HG03066 (cell line): ENCODE data around the gene ADD3.

Experiments
- ATAC-seq: cut with Tn5 transposase; IDR thresholded peaks from one replicate; pipeline ENCODE4 v1.9.1; 2021; ENCODE audit warnings: low read depth; ENCODE audit not compliant: unreplicated experiment

ADD3 gene

DNA sequence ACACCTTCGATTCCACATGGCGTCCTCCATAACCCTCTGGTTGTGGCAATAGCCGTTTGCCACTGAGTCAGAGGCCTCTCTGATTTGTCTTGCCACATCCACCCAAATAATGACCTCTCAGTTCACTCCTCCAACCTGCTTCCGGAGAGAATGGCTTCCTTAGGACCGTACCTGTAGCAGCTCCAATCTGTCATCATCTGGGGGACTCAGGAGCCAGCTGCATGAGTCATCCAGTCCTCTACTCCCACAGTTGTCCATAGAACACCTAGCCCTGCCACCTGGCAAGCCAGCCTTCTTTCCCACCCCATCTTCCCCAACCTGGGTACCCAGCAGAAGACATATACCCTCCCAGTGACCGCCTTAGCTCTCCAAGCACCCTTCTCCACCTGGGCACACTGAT lies 135.2 kb downstream of the ADD3 start:
- ATAC-seq = no peak

DNA sequence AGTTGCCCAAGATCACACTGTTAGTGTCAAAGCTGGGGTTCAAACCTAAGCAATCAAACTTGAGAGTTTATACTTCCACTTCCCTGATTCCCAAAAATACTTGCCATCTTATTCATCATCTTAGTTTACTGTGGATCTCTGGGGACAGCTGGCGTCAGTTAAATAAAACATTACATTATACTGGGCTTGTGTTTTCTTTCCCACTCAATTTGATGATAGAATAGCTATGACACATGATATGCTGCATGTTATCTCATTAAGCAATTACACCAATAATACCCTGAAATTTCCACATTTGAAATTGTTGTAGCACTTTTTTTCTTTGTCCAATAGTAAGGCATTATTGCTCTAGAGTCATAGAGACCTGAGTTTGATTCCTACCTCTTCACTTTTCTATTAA lies 136.7 kb downstream of the ADD3 start:
- no peak for ATAC-seq

DNA sequence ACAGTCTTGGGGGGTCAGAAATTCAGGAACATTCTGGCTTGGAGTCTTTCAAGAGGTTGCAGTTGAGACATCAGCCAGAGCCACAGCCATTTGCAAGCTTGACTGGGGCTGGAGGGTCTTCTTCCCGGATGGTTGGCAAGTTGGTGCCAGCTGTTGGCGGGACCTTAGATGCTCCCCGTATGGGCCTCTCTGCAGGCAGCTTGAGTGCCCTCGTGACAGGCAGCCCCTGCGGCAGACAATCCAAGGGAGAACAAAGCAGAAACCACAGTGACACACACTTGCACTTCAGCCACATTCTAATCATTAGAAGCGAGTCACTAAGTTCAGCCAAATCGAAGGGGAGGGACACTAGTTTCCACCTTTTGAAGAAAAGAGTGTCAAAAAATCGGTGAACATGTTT lies 140.2 kb downstream of the ADD3 start:
- ATAC-seq = no peak

DNA sequence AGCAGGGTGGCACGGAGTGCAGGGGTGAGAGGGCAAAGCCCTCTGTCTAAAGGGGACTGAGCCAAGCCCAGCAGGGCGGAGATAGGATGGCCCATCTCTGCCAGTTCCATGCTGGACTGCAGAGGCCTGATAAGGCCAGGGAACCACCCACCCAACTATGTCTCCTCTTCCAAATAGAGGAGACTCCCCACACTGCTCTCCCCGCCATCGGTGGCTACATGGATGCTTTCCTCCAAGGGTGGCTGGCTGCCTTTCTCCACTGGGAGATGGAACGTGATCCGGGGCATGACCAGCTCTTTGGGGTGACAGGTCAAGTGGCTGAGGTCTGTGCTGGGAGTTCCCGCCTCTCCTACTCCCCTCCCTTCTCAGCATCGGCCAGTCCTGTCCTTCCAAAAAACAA lies 141.5 kb downstream of the ADD3 start:
- no peak for ATAC-seq

DNA sequence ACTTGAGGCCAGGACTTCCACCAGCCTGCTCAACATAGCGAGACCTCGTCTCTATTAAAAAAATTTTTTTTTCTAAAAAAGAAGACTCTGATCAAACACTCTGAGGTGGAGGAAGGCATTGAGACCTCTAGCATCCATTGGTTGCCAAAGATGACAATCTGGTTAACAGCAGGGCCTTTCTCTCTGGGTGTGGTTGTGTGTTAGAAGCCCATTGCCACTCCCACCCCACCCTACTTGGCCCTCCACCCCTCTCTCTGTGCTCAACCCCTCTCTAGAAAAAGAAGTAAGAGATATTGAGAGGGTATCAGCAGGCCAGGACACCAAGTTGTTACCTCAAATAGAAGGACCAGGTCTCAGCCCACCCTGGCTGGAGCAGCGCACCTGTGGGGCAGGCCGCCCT lies 142.3 kb downstream of the ADD3 start:
- no peak for ATAC-seq

DNA sequence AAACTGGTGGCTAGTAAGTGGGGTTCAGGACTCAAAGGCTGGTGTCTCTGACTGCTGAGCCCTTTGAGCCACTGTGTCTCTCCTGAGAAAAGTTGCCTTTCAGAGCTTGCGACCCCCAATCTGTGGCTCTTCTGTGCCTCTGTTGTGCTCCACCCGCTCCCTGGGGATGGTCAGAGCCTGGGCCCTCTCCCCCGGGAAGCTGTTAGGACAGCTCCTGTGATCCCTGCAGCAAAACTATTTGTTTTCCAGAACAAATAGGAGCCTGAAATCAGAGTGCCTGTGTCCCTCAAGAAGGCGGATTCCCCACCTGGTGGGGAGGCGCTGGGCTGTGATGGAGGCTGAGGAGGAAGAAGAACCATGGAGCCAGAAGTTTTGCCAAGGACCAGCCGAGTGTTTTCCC lies 143.2 kb downstream of the ADD3 start:
- no peak for ATAC-seq

DNA sequence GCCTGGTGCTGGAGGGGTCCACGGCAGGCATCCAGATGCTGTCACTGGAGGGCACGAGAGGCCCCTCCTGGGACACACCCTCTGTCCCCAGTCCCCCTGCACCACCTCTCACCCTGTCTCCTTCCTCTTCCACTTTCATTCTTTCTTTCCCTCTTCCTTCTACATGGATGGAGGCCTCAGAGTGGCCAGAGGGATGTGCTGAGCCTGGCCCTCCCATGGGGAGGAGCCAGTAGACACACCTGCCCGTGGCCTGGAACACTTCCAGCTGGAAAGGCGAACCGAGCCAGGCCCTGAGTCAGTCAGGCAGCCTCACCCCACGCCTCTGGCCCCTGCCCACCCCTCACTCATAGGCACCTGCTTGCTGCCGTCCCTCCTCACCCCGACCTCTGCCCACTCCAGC lies 143.7 kb downstream of the ADD3 start:
- no peak for ATAC-seq

DNA sequence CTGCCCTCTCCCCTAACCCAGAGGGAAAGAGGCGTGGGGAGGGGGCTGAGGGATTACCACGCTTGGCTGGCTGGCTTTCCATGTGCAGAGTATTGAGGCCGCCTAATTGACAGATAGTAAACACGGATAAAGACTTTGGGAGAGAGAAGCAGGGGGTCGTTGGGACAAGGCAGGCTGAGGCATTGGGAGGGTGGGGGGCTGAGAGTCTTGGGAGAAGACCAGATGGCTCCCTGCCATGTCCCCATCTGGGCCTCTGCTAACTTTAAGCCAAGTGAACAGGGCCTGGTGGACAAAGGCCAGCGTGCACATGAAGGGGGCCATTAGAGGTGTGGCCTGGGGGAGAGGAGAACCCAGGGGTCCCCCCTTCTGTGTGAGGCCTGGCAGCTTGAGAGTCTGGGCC lies 144.2 kb downstream of the ADD3 start:
- no peak for ATAC-seq

DNA sequence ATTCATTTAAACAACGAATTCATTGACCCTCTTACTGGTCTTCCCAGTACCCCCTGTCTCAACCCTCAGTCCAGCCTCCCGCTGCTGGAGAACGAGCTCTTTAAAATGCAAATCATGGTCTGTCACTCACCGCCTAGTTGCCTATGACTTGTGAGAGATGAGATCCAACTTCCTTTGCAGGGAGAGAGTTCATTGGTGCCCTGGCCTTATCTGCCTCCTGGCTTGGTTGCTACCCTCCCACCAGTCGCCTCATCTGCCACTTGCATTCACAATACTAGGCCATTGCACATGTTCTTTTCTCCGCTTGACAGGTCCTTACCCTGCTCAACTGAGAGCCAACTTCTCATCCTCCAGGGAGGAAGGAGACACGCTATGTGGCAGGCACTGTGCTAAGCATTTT lies 145.6 kb downstream of the ADD3 start:
- no peak for ATAC-seq

DNA sequence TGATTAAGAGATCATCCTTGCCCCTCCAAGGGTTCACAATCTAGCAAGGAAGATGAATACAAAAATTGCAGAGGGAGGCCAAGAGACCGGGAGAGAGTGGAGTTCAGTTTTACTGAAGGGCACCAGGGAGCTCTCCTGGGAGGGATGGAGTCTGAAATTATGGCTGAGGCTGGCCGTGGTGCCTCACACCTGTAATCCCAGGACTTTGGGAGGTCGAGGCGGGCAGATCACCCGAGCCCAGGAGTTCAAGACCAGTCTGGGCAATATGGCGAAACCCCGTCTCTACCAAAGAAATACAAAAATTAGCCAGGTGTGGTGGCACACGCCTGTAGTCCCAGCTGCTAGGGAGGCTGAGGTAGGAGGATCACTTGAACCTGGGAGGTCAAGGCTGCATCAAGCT lies 148.3 kb downstream of the ADD3 start:
- no peak for ATAC-seq

DNA sequence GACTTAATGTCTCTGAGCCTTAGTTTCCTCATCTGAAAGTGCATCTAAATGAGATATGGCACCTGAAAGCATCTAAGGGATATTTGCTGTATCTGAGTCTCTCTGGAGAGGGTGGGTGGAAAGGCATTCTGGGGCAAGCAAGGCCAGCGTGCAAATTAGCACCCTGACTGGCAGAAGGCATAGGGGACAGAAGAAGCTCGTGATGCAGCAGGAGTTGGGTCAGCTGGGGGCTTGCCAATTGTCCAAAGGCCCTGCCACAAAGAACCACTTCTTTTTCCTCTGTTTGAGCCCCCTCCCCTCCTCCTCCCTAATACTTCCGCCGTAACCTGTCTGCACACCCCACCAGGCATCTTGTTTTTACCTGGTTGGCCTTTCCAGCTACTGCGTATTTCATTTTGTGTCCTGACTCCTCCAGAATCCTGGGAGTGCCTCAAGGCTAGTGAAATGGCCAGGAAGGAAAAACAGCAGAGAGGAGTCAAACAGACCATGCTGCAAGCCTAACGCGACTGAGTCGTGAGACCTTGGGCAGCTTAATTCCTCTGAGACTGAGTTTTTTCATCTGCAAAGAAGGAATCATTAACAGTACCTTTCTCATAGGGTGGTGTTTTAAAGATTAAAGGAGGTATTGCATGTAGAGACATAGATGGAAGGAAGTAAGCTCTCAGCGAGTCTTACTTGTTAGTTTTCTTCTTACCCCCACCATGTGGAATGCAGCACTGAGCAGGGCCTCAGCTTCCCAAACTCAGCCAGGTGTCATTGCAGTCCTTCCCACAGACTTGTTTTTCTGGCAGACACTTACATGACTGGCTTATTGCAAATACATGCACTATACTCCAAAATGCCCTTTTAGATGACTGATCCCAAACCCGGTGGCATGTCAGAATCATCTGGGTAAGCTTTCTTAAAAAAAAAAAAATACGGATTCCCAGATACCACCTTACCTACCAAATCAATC lies 150.5 kb downstream of the ADD3 start:
- no peak for ATAC-seq

DNA sequence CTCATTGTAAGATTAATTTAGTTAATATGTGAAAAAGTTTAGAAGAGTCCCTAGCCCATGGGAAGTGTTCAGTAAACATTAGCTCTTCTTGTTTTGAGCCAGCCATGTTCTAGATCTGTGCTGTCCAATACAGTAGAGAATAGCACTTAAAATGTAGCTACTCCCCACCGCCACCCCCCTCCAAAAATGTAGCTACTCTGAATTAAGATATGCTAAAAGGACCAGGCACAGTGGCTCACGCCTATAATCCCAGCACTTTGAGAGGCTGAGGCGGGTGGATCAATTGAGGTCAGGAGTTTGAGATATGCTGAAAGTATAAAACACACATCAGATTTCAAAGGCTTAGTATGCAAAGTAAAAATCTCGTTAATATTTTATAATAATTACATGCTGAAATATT lies 152.3 kb downstream of the ADD3 start:
- no peak for ATAC-seq

DNA sequence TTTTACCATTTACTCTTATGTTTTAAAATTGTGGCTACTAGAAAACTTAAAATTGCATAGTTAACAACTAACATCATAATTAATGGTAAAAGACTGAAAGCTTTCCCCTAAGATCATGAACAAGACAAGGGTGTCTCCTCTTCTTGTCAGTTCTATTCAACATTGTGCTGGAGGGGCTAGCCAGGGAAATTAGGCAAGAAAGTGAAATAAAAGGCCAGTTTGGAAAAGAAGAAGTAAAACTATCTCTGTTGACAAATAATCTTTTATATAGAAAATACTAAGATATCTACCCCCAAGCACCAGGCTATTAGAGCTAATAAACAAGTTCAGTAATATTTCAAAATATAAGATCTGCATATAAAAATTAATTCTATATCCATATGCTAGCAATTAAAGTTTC lies 152.7 kb downstream of the ADD3 start:
- ATAC-seq = no peak

DNA sequence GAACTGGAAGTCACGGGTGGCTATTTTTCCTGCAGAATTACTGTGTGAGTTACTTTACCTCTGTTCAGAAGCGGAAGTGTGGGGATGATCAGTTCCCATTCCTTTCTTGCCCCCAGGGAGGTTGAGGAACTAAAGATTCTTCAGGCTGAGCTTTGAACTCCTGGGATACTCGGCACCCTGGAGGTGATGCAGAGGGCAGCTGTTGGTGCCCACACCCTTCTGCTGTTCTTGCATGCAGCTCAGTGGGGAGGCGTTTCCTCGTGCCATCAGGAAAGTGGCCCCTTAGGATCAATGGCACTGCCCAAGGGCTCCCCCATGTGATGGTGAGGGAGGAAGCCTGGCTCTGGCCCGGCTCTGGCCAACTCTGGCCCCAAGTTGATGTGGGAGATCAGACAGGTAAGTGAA lies 155.0 kb downstream of the ADD3 start:
- ATAC-seq = no peak

DNA sequence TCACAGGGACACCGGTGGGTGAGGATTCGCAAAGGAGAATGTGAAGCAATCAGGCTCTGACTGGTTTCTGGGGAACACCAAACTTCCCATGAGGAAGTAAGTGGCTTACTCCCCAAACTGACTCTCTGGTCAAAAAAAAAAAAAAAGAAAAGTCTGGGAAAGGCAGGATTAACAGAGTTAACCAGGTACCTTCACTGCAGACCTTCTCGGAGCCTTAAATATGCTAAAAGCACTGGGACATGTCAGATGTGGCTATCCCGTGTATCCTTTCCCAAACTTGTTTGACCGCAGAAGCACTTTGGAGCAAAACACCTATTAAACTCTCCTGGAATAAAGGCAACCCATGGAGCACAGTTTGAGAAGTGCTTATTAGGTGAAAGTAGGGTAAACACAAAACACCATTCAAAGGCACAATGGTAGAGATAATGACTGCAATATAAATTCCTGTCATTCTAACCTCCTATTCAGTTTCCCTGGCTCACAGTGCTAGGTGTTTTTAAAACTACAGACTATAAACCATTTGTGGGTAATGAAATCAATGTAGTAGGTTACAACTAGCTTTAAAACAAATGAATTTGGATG lies 155.5 kb downstream of the ADD3 start:
- no peak for ATAC-seq

DNA sequence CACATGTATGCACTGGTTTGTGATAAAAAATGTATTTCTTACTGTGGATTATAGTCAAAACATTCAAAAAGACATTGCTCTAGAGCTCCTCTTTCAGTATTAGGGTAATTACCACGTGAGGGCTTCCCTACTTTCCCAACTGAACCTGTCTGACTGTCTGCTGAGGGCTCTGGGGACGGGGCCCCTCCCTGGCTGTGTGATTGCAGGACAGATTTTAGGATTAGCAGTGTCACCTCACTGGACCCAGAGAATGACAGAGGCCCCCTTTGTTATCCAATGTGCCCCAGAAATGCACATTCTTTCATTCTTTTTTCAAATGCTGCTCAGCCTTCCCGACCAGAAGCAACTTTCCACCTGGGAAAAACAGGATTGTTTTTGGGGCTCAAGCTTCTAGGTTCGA lies 156.1 kb downstream of the ADD3 start:
- ATAC-seq = no peak

DNA sequence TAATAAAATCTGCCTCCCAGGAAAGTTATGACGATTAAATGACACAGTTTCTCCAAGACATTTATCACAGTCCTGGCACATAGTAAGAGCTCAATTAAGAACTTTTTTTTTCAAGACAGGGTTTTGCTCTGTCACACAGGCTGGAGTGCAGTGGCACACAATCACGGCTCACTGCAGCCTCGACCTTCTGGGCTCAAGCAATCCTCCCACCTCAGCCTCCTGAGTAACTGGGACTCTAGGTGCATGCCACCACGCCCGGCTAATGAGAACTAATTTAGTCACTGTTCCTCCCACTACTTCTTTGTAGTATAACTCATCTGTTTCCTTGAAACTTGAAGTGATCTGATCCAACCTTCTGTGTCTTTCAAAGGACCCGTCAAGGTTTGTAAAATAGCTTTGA lies 157.5 kb downstream of the ADD3 start:
- no peak for ATAC-seq

DNA sequence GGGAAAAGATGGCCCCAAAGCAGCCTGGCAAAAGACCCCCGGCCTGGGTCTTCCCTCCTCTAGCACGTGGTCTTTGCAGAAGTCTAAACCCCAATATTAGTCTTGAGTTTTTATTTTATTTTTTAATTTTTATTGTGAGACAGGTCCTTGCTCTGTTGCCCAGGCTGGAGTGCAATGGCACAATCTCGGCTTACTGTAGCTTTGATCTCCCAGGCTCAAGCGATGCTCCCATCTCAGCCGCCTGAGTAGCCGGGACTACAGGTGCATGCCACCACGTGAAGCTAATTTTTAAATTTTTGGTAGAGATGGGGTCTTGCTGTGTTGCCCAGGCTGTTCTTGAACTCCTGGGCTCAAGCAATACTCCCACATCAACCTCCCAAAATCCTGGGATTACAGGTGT lies 159.4 kb downstream of the ADD3 start:
- ATAC-seq = no peak

DNA sequence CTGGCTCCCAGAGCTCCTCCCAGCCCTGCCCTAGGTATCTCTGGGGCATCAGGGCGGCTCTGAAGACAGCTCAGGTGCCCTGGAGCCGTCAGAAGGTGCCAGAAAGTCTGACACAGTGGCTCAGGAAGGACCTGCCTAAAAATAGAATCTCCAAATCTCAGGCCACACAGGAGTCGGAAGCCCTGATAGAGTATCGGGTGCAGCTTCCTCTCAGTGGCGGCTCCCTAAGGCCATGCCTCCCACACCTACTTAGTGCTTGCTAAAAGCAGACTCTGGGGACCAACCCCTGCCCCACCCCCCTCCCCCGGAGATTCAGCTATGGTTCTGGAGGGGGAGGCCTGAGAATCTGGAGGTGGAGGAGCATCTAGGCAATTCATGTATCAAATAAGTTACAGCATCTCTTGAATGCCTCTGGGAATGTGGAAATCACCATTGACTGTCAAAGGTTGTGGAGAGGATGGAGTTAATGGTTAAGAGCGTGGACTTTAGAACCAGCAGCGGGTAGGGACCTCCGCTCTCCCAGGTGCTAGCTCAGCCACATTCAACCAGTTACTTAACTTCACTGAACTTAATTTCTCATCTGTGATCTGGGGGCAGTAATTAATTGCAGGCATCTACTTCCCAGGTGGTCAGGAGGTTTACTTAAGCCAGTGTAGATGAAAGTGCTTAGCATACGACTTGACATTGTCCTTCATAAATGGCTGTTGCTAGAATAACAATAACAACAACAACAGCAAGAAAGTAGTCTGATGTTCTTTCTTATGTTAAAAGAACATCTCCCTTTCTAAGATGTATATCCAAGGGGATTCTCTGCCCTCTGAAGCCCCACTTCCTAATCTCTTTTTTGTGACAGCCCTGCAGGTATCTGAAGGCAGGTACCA lies 161.1 kb downstream of the ADD3 start:
- no peak for ATAC-seq

DNA sequence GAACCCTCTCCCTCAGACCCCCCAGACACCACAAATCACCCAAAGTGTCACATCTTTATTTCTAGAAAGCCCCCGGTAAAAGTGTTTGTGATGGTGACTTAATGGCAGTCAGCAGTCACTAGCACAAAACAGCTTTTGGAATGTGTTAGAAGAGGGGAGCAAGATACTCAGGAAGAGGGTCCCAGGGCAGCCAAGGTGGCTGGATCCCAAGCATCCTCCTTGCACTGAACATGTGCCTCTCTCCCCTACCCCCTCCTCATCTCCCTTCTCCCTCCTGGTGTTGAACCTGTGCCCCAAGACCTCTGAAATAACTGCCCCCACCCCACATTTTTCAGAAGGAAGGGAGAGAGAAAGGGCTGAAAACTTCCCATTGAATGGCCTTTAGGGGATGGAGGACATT lies 161.8 kb downstream of the ADD3 start:
- ATAC-seq = no peak
